GM23338 (cell line): ENCODE data around the gene ARHGAP10. TPM values are rescaled to one million over a fixed set of nuclear protein-coding genes. Genes with fewer than 3 reads are reported as not detected.

Source experiments
- ATAC-seq: fragments of 200-7000 bp; cut with Tn5 transposase; 3 replicates; pipeline ENCODE4 v1.9.1; 2020
- DNase-seq: peaks from one replicate; pipeline ENCODE4 v3.0.0-alpha.2; 2015; ENCODE audit warnings: low spot score
- H2AFZ ChIP-seq: fragments of 200-600 bp; sonication (generic); 2 replicates; pipeline ENCODE4 v1.8.0; 2016; ENCODE audit warnings: antibody characterized with exemption, mild to moderate bottlenecking, moderate library complexity
- H3F3A ChIP-seq: fragments of 200-600 bp; sonication (generic); replicated peaks from 2 replicates; pipeline ENCODE4 v1.8.0; 2017; ENCODE audit warnings: antibody characterized with exemption, mixed run types, low read depth
- H3K27ac ChIP-seq: fragments of 200-600 bp; sonication (generic); 2 replicates; pipeline ENCODE4 v1.6.1; 2016; ENCODE audit warnings: low read depth
- H3K27me3 ChIP-seq: fragments of 200-600 bp; sonication (generic); 2 replicates; pipeline ENCODE4 v1.8.0; 2016; ENCODE audit warnings: mild to moderate bottlenecking, mixed run types, moderate library complexity; ENCODE audit not compliant: insufficient read depth
- H3K36me3 ChIP-seq: fragments of 200-600 bp; sonication (generic); 2 replicates; pipeline ENCODE4 v1.8.0; 2016; ENCODE audit warnings: mild to moderate bottlenecking; ENCODE audit not compliant: insufficient read depth
- H3K4me1 ChIP-seq: fragments of 200-600 bp; sonication (generic); 2 replicates; pipeline ENCODE4 v1.8.0; 2016; ENCODE audit warnings: mild to moderate bottlenecking, moderate library complexity; ENCODE audit not compliant: insufficient read depth
- H3K4me2 ChIP-seq: fragments of 200-600 bp; sonication (generic); 2 replicates; pipeline ENCODE4 v1.7.1; 2017; ENCODE audit warnings: mixed run types
- H3K4me3 ChIP-seq: fragments of 200-600 bp; sonication (generic); 2 replicates; pipeline ENCODE4 v1.6.1; 2016; ENCODE audit warnings: mixed run types
- H3K79me2 ChIP-seq: fragments of 200-600 bp; sonication (generic); replicated peaks from 2 replicates; pipeline ENCODE4 v1.8.0; 2017; ENCODE audit warnings: mild to moderate bottlenecking; ENCODE audit not compliant: insufficient read depth
- H3K9me2 ChIP-seq: fragments of 200-600 bp; sonication (generic); 2 replicates; pipeline ENCODE4 v1.8.0; 2017; ENCODE audit not compliant: insufficient read depth
- H4K20me1 ChIP-seq: fragments of 200-600 bp; sonication (generic); replicated peaks from 2 replicates; pipeline ENCODE4 v1.8.0; 2017; ENCODE audit warnings: mild to moderate bottlenecking; ENCODE audit not compliant: insufficient read depth
- H3K27ac Mint-ChIP-seq: 2 replicates; pipeline ENCODE4 v1.8.0; 2020; ENCODE audit warnings: inconsistent platforms, mild to moderate bottlenecking, moderate library complexity, mixed read lengths
- H3K27me3 Mint-ChIP-seq: 3 replicates; pipeline ENCODE4 v1.8.0; 2022; ENCODE audit warnings: low read depth, mild to moderate bottlenecking, moderate library complexity, mixed read lengths, inconsistent platforms; ENCODE audit not compliant: insufficient read depth, poor library complexity
- H3K36me3 Mint-ChIP-seq: 3 replicates; pipeline ENCODE4 v1.8.0; 2021; ENCODE audit warnings: low read depth, mild to moderate bottlenecking, inconsistent platforms, moderate library complexity, mixed read lengths
- H3K4me1 Mint-ChIP-seq: 3 replicates; pipeline ENCODE4 v1.8.0; 2020; ENCODE audit warnings: mild to moderate bottlenecking, inconsistent platforms, mixed read lengths
- H3K4me3 Mint-ChIP-seq: 3 replicates; pipeline ENCODE4 v1.8.0; 2021; ENCODE audit warnings: moderate library complexity, mild to moderate bottlenecking, inconsistent platforms, mixed read lengths
- H3K9me3 Mint-ChIP-seq: 3 replicates; pipeline ENCODE4 v1.8.0; 2020; ENCODE audit warnings: moderate library complexity, mild to moderate bottlenecking, inconsistent platforms, mixed read lengths
- CREB1 ChIP-seq: fragments of 250-450 bp; sonication (Bioruptor Pico); IDR thresholded peaks from 2 replicates; pipeline ENCODE4 v1.5.0; 2020; ENCODE audit warnings: low read depth, mild to moderate bottlenecking, moderate library complexity
- CTCF ChIP-seq, 2 experiments: fragments of 200-600 bp in 1 of 2; sonication (generic) in 1 of 2; conservative IDR thresholded peaks; 2 replicates each; pipeline versions ENCODE4 v1.5.1 to v1.6.1; 2016 to 2017; ENCODE audit warnings: antibody characterized with exemption in 2 of 2, low read depth in 2 of 2, mild to moderate bottlenecking in 2 of 2, moderate library complexity in 1 of 2
- ETS1 ChIP-seq: IDR thresholded peaks from 2 replicates; pipeline ENCODE4 v1.6.1; 2016; ENCODE audit warnings: antibody characterized with exemption
- EZH2 ChIP-seq: fragments of 200-600 bp; sonication (generic); IDR thresholded peaks from one replicate; pipeline ENCODE4 v1.8.0; 2017; ENCODE audit warnings: antibody characterized with exemption, mild to moderate bottlenecking, low read depth; ENCODE audit not compliant: unreplicated experiment
- EZH2phosphoT487 ChIP-seq: fragments of 200-600 bp; sonication (generic); IDR thresholded peaks from one replicate; pipeline ENCODE4 v1.8.1; 2018; ENCODE audit warnings: antibody characterized with exemption; ENCODE audit not compliant: unreplicated experiment
- JUNB ChIP-seq: IDR thresholded peaks from one replicate; pipeline ENCODE4 v1.6.1; 2016; ENCODE audit warnings: antibody characterized with exemption; ENCODE audit not compliant: unreplicated experiment
- NANOG ChIP-seq: IDR thresholded peaks from 2 replicates; pipeline ENCODE4 v1.6.1; 2016; ENCODE audit warnings: antibody characterized with exemption, borderline replicate concordance
- POLR2AphosphoS5 ChIP-seq: IDR thresholded peaks from 2 replicates; pipeline ENCODE4 v1.6.1; 2016; ENCODE audit warnings: antibody characterized with exemption, low read depth
- REST ChIP-seq: IDR thresholded peaks from one replicate; pipeline ENCODE4 v1.6.1; 2018; ENCODE audit warnings: antibody characterized with exemption; ENCODE audit not compliant: unreplicated experiment
- STAT1 ChIP-seq: IDR thresholded peaks from one replicate; pipeline ENCODE4 v1.6.1; 2016; ENCODE audit warnings: antibody characterized with exemption; ENCODE audit not compliant: unreplicated experiment
- ZNF114 ChIP-seq: fragments of 250-450 bp; sonication (Bioruptor Pico); IDR thresholded peaks from 2 replicates; pipeline ENCODE4 v1.5.0; 2020; ENCODE audit warnings: mild to moderate bottlenecking, moderate library complexity
- ZNF331 ChIP-seq: fragments of 250-450 bp; sonication (Bioruptor Pico); IDR thresholded peaks from 2 replicates; pipeline ENCODE4 v1.5.0; 2020; ENCODE audit warnings: low read depth, mild to moderate bottlenecking, moderate library complexity
- ZNF462 ChIP-seq: fragments of 250-450 bp; sonication (Bioruptor Pico); IDR thresholded peaks from 2 replicates; pipeline ENCODE4 v1.5.0; 2020; ENCODE audit warnings: mild to moderate bottlenecking, moderate library complexity
- polyA plus RNA-seq: library from polyadenylated mRNA; unstranded; fragments of >200 nt; fragmentation: Nextera tagmentation; extraction: Ambion mirVana; gene quantifications from 2 replicates; pipeline ENCODE4 v1.2.1, GENCODE V29; 2016
- total RNA-seq: library from RNA; depleted of rRNA; stranded (reverse); fragments of >200 nt; shearing (Covaris generic); gene quantifications from 2 replicates; pipeline ENCODE4 v1.2.3, GENCODE V29; 2014

Gene ARHGAP10
- total and polyA plus RNA-seq, 2 experiments from 2014 or later, result 5.1 to 6.3 TPM

- Mint-ChIP-seq H3K27me3 (peaks cover 6% of the 10 kb centered on the region), H3K9me3 (no peaks in the 10 kb centered on the region), H3K27ac (no peak overlapping the region), H3K4me3 (no peak overlapping the region), H3K36me3 (no peaks in the 10 kb centered on the region), H3K4me1 (no peaks in the 10 kb centered on the region; the same call in 2 of the 3 replicates)
- Histone ChIP-seq H3K79me2 (no peaks in the 10 kb centered on the region), H3K9me2 (no peaks in the 10 kb centered on the region), H2AFZ (no peak overlapping the region), H3K27me3 (no peaks in the 10 kb centered on the region), H3K36me3 (no peaks in the 10 kb centered on the region), H3K4me2 (no peak overlapping the region), H4K20me1 (no peaks in the 10 kb centered on the region), H3F3A (no peaks in the 10 kb centered on the region), H3K4me3 (no peak overlapping the region), H3K4me1 (no peaks in the 10 kb centered on the region), H3K27ac (no peak overlapping the region)
- ATAC-seq, result no peak
- no peak for TF ChIP-seq EZH2
- no peak for TF ChIP-seq NANOG
- TF ChIP-seq REST, result no peak
- no peak for TF ChIP-seq POLR2AphosphoS5
- TF ChIP-seq ETS1, result no peak
- no peak for TF ChIP-seq JUNB
- no peak for TF ChIP-seq CREB1 (CRISPR knock-in tag)
- TF ChIP-seq EZH2phosphoT487, result no peak
- TF ChIP-seq ZNF114 (CRISPR knock-in tag), result no peak
- TF ChIP-seq ZNF462 (CRISPR knock-in tag), result no peak
- no peak for TF ChIP-seq CTCF (conservative IDR thresholded peaks at IDR 0.05; ENCODE audit: low read depth in 2 of 2)
- no peak for TF ChIP-seq ZNF331 (CRISPR knock-in tag)
- TF ChIP-seq STAT1, result no peak
- no peak for DNase-seq
Measured at GRCh38 chr4:147823130-147823529, 91.2 kb downstream of the ARHGAP10 start.
